NCI-H524 (cell line): ENCODE results near the gene ERC1.
"Not testable (repeated sequence)": the region's sequence is repeated elsewhere in the genome, so short reads cannot be mapped to it uniquely, and the experiment has no call there.

Experiments used
- DNase-seq, 2 experiments: peaks; one replicate each; lab custom pipeline; 2025; lab: John Stamatoyannopoulos, UW

Gene ERC1

GRCh38 chr12:1073652-1074051 is 82.6 kb downstream of the ERC1 start:
- DNase-seq, result no peak

- no peak for DNase-seq
These were observed 86.2 kb downstream of the ERC1 start for GRCh38 chr12:1077036-1077803.

DNA sequence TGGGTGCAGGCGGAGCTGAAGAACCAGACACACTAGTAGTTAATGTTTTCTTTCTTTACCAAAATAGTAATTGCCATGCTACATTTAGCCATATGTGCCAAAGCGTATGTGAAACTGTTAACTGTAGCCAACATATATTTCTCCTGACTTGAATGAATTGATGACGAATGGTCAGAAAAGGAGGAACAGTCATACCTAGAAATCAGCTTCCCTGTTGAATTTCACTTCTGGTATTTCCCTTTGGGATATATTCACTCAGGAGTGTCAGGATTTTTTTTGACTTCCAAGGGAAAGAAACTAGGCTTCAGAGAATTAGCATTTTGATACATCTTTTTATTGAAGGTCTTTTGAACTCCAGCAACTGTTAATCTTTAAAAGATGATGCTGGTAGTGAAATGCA is 87.0 kb downstream of the ERC1 start:
- no peak for DNase-seq

DNA sequence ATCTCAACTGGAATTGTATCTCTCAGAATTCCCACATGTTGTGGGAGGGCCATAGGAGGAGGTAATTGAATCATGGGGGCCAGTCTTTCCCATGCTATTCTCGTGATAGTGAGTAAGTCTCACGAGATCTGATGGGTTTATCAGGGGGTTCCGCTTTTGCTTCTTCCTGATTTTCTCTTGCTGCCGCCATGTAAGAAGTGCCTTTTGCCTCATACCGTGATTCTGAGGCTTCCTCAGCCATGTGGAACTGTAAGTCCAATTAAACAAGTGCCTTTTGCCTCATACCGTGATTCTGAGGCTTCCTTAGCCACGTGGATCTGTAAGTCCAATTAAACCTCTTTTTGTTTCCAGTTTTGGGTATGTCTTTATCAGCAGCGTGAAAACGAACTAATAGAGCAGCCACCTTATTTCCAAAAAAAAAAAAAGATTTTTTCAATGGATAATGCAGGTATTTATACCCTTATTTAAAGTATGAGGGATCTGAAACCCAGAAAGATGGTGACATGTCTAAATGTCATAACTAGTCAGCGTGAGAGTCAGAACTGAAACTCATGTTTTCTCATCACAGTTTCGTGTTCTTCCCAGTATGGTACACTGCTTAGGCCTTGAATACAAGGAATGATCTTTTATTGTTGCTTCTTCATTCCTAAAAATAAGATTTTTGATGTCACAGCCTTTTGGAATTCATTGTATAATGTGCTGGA is 89.6 kb downstream of the ERC1 start:
- no peak for DNase-seq

GRCh38 chr12:1083151-1083888 is 92.3 kb downstream of the ERC1 start:
- DNase-seq, result no peak

GRCh38 chr12:1083889-1084262 is 92.9 kb downstream of the ERC1 start:
- peak in 1 of 2 experiments; percentile 28 for DNase-seq

DNA sequence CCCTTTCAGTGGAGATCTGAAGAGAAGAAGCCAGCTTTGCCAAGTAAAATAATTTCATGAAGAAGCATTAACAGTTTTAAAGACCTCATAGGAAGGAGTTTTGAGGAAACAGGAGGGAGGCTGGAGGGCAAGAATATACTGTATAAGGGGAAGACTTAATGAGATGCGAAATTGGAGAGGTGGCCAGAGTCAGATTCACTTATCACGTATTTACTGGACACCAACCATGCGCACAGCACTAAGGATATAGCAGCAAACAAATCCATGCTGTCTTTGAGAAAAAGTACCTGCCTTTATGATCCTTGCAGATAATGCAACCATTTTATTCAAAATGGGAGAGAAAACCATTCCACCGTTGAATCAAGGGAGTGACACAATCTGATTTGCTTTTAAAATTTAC is 100.3 kb downstream of the ERC1 start:
- no peak for DNase-seq

- peak; percentile 2 to 71 for DNase-seq
These were observed 102.2 kb downstream of the ERC1 start for GRCh38 chr12:1093166-1093751.

- no peak for DNase-seq
These were observed 103.7 kb downstream of the ERC1 start for GRCh38 chr12:1094714-1095113.

DNA sequence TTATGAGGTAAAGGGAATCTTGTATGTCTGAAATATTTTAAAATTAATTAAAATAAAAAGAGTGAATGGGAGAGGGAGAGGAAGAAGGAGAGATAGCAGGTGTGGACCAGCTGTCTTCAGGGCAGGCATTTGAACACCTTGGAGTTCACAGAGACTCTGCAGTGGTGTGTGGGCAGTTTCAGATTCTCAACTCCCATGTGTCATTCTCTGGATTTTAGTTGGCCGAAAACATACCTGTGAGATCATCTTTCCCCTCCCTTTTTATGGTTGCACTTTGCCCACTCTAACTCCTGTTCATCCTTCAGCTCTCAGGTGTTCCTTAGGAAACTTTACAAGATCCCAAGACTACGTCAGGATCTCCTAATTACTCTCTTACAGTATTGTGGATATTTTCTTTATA is 108.1 kb downstream of the ERC1 start:
- no peak for DNase-seq

- DNase-seq, result not testable (repeated sequence)
These were observed 108.6 kb downstream of the ERC1 start for GRCh38 chr12:1099618-1100017.

DNA sequence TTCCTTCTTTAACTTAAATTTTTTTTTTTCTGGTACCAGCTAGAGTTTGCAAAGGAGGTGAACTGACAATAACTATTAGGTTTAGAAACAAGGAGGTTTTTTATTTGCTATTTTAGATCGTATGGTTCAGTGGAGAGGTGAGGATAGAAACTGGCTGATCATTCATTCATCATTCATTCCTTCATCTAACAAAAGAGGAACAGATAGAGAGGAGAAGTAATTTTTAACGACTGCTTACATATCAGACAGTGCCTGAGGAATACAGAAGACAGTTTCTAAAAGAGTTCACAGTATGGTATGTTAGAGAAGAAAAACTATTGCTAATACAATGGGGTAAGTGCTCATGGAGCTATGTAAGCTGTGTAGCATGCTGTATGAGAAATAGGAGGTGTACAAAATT is 111.1 kb downstream of the ERC1 start:
- DNase-seq, result no peak

DNA sequence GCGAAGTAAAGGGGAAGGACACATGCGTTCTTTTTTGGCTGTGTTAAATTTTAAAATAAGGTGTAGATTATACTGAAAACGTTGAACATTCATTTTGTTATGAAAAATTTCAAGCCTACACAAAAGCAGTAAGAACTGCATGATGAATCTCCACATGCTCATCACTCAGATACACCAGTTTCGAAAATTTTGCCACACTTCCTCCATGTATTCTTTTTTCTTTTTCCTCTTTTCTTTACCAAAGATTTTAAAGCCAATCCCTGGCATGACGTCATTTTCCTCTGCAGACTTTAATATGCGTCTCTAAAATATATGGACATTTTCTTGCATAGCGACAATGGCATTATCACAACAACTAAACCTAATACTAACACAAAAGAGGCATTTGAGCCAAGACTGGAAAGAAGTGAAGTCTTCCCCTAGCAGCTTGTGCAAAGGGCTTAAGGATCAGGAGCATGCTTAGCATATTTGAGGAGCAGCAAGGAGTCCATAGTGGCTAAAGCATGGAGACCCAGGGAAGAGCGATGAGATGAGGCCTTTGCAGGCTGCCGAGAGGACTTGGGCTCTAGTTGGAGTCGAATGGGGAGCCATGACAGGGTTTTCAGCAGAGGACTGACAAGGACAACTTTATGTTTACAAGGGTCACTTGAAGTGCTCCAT is 111.9 kb downstream of the ERC1 start:
- DNase-seq, result no peak

DNA sequence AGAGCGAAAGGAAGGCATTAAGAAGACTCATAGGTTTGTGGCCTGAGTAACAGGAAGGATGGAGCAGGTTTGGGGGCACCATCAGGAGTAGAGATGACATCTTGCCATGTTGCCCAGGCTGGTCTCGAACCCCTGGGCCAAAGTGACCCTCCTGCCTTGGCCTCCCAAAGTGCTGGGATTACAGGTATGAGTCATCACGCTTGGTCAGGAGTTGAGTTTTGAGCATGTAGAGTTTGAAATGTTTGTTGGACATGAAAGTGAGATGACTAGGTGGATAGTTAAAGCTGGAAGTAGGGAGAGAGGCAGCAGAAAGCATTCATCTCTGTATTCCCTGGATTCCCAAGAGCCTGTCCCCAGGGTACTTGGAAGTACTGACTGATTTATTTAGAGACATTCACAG is 112.6 kb downstream of the ERC1 start:
- no peak for DNase-seq

DNA sequence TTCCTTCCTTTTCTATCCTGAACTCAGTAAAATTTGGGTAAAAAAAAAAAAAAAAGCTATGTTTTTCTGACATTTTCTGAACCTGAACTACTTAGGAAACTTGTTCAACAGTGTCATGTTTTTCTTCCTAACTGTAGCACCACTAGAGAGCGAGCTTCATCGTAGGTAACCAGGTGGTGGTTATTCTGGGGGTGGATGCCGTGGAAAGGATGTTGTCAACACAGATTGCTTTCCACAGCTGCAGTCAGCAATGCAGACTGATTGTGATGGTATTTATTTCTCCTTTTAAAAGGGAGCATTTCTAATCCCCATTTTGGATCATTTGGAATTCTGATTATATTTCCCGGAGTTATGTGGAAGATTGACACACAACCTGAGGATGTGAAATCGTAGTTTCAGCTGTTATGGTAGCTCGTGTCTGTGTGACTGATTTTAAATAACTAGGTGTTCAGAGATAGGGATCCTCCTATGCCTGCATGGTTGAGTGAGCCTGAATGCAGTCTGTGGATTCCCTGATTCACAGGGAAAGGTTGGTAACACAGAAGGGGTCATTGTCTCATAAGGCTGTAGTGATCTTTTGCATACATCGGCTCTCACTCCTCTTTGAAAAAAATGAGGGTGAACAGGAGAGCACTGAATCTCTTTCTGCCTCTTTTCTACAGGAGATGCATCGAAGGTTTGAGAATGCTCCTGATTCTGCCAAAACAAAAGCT is 113.2 kb downstream of the ERC1 start:
- no peak for DNase-seq

DNA sequence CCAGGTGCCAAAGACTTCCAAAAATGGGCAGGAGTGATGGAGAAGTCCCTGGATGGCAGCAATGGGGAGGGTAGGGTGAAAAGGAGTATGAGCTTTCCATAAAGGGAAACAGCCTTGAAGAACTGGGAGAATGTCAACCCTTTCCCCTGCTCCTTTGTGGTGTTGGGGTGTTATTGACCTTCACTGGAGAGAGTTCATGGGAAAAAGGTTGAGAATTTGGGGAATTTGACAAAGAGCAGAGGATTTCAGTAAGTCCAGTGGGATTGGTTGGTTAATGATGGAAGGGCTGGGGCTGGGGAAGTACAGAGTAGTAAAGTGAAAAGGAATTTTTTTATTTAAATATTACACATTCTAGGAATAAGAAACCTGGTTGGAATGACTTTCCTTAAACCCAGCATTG is 116.6 kb downstream of the ERC1 start:
- no peak for DNase-seq

GRCh38 chr12:1108276-1108675 is 117.3 kb downstream of the ERC1 start:
- no peak for DNase-seq

- no peak for DNase-seq
These were observed 124.6 kb downstream of the ERC1 start for GRCh38 chr12:1115484-1116231.

DNA sequence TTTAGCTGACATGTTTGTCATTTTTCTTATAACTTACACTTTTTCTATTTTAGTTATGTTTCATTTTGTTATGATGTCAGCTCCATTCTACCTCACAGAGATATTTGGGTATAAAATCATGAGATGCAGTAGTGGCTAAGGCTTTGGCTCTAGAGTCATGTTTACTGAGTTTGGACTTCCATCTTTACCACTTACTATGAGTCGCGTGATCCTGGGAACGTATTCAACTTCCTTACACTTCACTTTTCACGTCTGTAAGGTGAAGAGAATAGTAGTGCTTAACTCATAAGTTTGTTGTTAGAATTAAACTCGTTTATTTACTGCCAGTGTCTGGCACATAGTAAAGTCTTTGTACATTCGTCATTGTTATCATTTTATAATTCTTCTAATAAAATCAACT is 126.3 kb downstream of the ERC1 start:
- no peak for DNase-seq

DNA sequence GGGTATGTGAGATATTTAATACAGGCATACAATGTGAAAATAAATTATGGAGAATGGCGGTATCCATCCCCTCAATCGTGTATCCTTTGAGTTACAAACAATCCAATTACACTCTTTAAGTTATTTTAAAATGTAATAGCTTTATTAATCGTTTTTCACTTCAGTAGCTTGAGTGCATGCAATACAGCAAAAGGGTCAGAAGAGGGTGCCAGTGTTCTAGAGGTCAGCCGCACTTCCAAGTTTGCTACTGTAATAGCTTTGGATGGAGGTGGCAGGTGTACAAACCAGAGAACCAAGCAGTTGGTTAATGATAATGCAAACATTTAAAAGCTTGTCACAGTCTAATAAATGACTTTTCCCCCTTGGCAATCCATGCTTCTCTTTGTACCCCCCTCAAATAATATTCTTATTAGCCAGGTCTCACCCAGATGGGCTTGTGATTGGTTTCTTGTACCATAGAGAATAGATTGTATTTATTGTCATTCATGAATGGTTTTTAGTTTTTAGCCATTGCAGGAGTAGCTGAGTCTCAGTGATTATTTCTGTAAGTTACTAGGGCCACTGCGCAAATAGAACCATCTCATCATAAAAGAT is 127.0 kb downstream of the ERC1 start:
- DNase-seq, result peak; percentile 2 to 65
